A673 (cell line): ENCODE data around the gene TXNRD3.

Experiments
- CTCF ChIP-seq: fragments of 300-800, 200-600 bp; sonication (generic); conservative IDR thresholded peaks from 2 replicates; pipeline ENCODE4 v1.5.1; 2017; ENCODE audit warnings: low read depth, mild to moderate bottlenecking, antibody characterized with exemption, low read length, moderate library complexity, mixed read lengths
- EZH2 ChIP-seq: fragments of 200-600 bp; sonication (generic); IDR thresholded peaks from 2 replicates; pipeline ENCODE4 v1.6.1; 2017; ENCODE audit warnings: borderline replicate concordance, low read depth, mild to moderate bottlenecking, mixed read lengths, antibody characterized with exemption, low read length; ENCODE audit not compliant: poor library complexity, severe bottlenecking

- no peak for TF ChIP-seq EZH2
- no peak for TF ChIP-seq CTCF
These were observed 77.7 kb downstream of the TXNRD3 start for GRCh38 chr3:126577261-126577660.
